A673 (cell line): ENCODE measurements around the gene ABHD4. TPM values are rescaled to one million over a fixed set of nuclear protein-coding genes. Genes with fewer than 3 reads are reported as not detected.

ENCODE experiments used
- BruUV-seq: library from RNA; stranded (reverse); fragments of 400-500 nt; replicated peaks from 2 replicates; lab custom pipeline; 2021; lab: Mats Ljungman, UMichigan
- CTCF ChIA-PET: fragments of 300-600 bp; sonication (Branson Sonifier 250); formaldehyde crosslinking; loops from one replicate; lab custom pipeline; 2022; ENCODE audit warnings: antibody characterized with exemption; lab: Charles Lee
- POLR2A ChIA-PET: fragments of 300-600 bp; sonication (Branson Sonifier 250); formaldehyde crosslinking; loops from one replicate; lab custom pipeline; 2022; ENCODE audit warnings: antibody characterized with exemption; ENCODE audit not compliant: low non-redundant PET; lab: Charles Lee
- DNase-seq: peaks from one replicate; pipeline ENCODE4 v3.0.0-alpha.2; 2015; ENCODE audit warnings: low spot score
- H3K27ac ChIP-seq: fragments of 200-600 bp; sonication (generic); 2 replicates; pipeline ENCODE4 v1.5.1; 2016; ENCODE audit warnings: mixed run types, low read depth, mild to moderate bottlenecking, mixed read lengths, antibody characterized with exemption, low read length; ENCODE audit not compliant: poor library complexity, severe bottlenecking
- H3K27me3 ChIP-seq: fragments of 200-600 bp; sonication (generic); replicated peaks from 2 replicates; pipeline ENCODE4 v1.6.1; 2017; ENCODE audit warnings: mixed run types, low read depth, mild to moderate bottlenecking, mixed read lengths, antibody characterized with exemption, low read length; ENCODE audit not compliant: insufficient read depth, poor library complexity
- H3K36me3 ChIP-seq: fragments of 200-600 bp; sonication (generic); 2 replicates; pipeline ENCODE4 v1.6.1; 2016; ENCODE audit warnings: mixed run types, mild to moderate bottlenecking, mixed read lengths, antibody characterized with exemption, low read length; ENCODE audit not compliant: insufficient read depth, poor library complexity, severe bottlenecking
- H3K4me1 ChIP-seq: fragments of 200-600 bp; sonication (generic); 2 replicates; pipeline ENCODE4 v1.6.1; 2017; ENCODE audit warnings: mixed run types, mild to moderate bottlenecking, mixed read lengths, antibody characterized with exemption, low read length; ENCODE audit not compliant: insufficient read depth, poor library complexity, severe bottlenecking
- H3K4me3 ChIP-seq: fragments of 200-600 bp; sonication (generic); 2 replicates; pipeline ENCODE4 v1.5.1; 2016; ENCODE audit warnings: low read depth, mixed run types, mild to moderate bottlenecking, mixed read lengths, low read length; ENCODE audit not compliant: poor library complexity, severe bottlenecking
- H3K9me3 ChIP-seq: fragments of 200-600 bp; sonication (generic); 2 replicates; pipeline ENCODE4 v1.6.1; 2016; ENCODE audit warnings: mixed run types, low read depth, mild to moderate bottlenecking, mixed read lengths, antibody characterized with exemption, low read length; ENCODE audit not compliant: poor library complexity, severe bottlenecking
- EZH2 ChIP-seq: fragments of 200-600 bp; sonication (generic); IDR thresholded peaks from 2 replicates; pipeline ENCODE4 v1.6.1; 2017; ENCODE audit warnings: borderline replicate concordance, low read depth, mild to moderate bottlenecking, mixed read lengths, antibody characterized with exemption, low read length; ENCODE audit not compliant: poor library complexity, severe bottlenecking
- intact Hi-C: fragments of 100-400 bp; cut with micrococcal nuclease; formaldehyde crosslinking; loops from one replicate; pipeline ENCODE4 v1.10.0; 2022; ENCODE audit not compliant: unreplicated experiment
- total RNA-seq: library from RNA; stranded (reverse); gene quantifications from 2 replicates; pipeline ENCODE4 v1.2.3, GENCODE V29; 2021
- TF ChIP-seq, protein P1 (sequence below): fragments of 300-800, 200-600 bp; sonication (generic); conservative IDR thresholded peaks from 2 replicates; pipeline ENCODE4 v1.5.1; 2017; ENCODE audit warnings: low read depth, mild to moderate bottlenecking, antibody characterized with exemption, low read length, moderate library complexity, mixed read lengths

ABHD4 gene
- total RNA-seq, 1 experiment from 2014 or later = 36.6 TPM

DNA sequence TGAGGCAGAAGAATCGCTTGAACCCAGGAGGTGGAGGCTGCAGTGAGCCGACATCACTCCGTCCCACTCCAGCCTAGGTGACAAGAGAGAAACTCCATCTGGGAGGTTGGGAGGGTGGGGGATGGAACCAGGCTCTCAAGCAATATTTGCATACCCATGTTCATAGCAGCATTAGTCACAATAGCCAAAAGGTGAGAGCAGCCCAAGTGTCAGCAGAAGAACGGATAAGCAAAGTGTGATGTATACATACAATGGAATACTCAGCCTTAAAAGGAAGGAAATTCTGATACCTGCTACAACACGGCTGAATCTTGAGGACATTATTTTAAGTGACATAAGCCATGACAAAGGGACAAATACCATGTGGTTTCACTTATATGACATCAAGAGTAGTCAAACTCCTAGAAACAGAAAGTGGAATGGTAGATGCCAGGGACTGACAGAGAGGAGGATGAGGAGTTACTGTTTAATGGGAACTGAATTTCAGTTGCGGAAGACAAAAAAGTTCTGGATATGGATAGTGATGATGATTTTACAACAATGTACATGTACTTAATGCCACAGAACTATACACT, 20.7 kb upstream of the ABHD4 start:
- no peaks in the 10 kb centered on the region for H3K4me1 ChIP-seq
- peaks cover 29% of the 10 kb centered on the region for H3K36me3 ChIP-seq
- no peak for DNase-seq
- H3K9me3 ChIP-seq = no peaks in the 10 kb centered on the region
- no peak overlapping the region for H3K27ac ChIP-seq
- no peak overlapping the region for H3K4me3 ChIP-seq
- TF ChIP-seq, protein P1, sequence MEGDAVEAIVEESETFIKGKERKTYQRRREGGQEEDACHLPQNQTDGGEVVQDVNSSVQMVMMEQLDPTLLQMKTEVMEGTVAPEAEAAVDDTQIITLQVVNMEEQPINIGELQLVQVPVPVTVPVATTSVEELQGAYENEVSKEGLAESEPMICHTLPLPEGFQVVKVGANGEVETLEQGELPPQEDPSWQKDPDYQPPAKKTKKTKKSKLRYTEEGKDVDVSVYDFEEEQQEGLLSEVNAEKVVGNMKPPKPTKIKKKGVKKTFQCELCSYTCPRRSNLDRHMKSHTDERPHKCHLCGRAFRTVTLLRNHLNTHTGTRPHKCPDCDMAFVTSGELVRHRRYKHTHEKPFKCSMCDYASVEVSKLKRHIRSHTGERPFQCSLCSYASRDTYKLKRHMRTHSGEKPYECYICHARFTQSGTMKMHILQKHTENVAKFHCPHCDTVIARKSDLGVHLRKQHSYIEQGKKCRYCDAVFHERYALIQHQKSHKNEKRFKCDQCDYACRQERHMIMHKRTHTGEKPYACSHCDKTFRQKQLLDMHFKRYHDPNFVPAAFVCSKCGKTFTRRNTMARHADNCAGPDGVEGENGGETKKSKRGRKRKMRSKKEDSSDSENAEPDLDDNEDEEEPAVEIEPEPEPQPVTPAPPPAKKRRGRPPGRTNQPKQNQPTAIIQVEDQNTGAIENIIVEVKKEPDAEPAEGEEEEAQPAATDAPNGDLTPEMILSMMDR = no peak
- TF ChIP-seq EZH2 = no peak
- BruUV-seq = no TSS peak
- intact Hi-C loops = loop anchor here (10.0 kb wide), 2 partner anchors 187 to 353 kb away; partner anchors contain the start of gene OXA1L
- CTCF ChIA-PET = no interaction called here
- H3K27me3 ChIP-seq = no peaks in the 10 kb centered on the region
- POLR2A ChIA-PET = no interaction called here

DNA sequence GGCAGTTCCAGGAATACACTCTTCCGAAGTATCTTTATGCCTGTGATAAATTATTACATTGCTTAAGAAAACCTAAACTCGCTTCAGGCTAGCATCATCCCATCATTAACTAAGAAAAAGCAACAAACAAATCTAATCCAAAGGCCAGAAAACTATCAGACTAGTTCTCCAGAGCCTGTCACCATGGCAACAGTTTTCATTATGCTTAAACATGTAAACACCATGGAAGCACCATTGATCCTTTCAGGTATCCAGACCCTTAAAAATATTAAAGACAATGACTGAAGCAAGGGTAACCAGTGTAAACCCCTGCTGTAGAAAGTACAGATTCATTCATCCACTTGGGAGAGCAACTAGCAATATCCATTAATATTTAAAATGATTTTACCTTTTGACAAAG, 18.9 kb upstream of the ABHD4 start:
- intact Hi-C loops = loop anchor here (10.0 kb wide), 2 partner anchors 186 to 354 kb away; partner anchors contain the start of gene OXA1L
- no peak for DNase-seq
- ChIA-PET POLR2A (no interaction called here), CTCF (interaction anchor here (0.8 kb wide), 1 partner anchor 8 kb away, joined by 3 read pairs; no protein-coding TSS in a partner anchor)
- no peak for TF ChIP-seq EZH2
- TF ChIP-seq, protein P1 = no peak
- Histone ChIP-seq H3K27me3 (no peaks in the 10 kb centered on the region), H3K4me3 (no peak overlapping the region), H3K9me3 (no peaks in the 10 kb centered on the region), H3K27ac (no peak overlapping the region), H3K36me3 (peaks cover 11% of the 10 kb centered on the region), H3K4me1 (peaks cover 4% of the 10 kb centered on the region)
- BruUV-seq = no TSS peak

DNA sequence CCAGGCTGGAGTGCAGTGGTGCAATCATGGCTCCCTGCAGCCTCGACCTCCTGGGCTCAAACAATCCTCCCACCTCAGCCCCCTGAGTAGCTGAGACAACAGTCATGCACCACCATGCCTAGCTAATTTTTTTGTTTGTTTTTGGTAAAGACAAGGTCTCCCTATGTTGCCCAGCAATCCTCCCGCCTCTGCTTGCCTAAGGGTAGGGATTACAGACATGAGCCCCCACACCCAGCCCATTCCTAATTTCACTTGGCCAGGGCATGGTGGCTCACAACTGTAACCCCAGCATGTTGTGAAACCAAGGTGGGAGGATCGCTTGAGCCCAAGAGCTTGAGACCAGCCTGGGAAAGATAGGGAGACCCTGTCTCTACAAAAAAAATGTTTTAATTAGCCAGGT, 18.2 kb upstream of the ABHD4 start:
- POLR2A ChIA-PET = no interaction called here
- CTCF ChIA-PET = interaction anchor here (0.8 kb wide), 1 partner anchor 9 kb away, joined by 3 read pairs; no protein-coding TSS in a partner anchor
- no peak overlapping the region for H3K4me3 ChIP-seq
- no TSS peak for BruUV-seq
- peaks cover 4% of the 10 kb centered on the region for H3K36me3 ChIP-seq
- no peaks in the 10 kb centered on the region for H3K9me3 ChIP-seq
- H3K27ac ChIP-seq = no peak overlapping the region
- peaks cover 4% of the 10 kb centered on the region for H3K4me1 ChIP-seq
- no peak for DNase-seq
- intact Hi-C loops = loop anchor here (10.0 kb wide), 2 partner anchors 185 to 355 kb away; partner anchors contain the start of gene OXA1L
- H3K27me3 ChIP-seq = no peaks in the 10 kb centered on the region
- no peak for TF ChIP-seq EZH2
- TF ChIP-seq, protein P1 = no peak
